HEK293 (cell line): ENCODE measurements around the gene ACSM3.

Experiments used
- CTCF ChIA-PET: fragments of 350-600 bp; formaldehyde crosslinking; extraction: SDS; loops from one replicate; lab custom pipeline; 2021; ENCODE audit warnings: antibody characterized with exemption; lab: Yijun Ruan, JAX
- POLR2A ChIA-PET: fragments of 300-600 bp; formaldehyde crosslinking; extraction: SDS; loops from one replicate; lab custom pipeline; 2020; ENCODE audit warnings: antibody characterized with exemption, inconsistent platforms; lab: Yijun Ruan, JAX
- H3K27ac ChIP-seq: fragments of 200-500 bp; sonication (Bioruptor generic); 2 replicates; pipeline ENCODE4 v1.5.1; 2014; ENCODE audit warnings: low read depth, low read length, control low read depth, inconsistent platforms; ENCODE audit errors: extremely low read depth
- H3K36me3 ChIP-seq, 2 experiments: fragments of 200-500 bp in 1 of 2; sonication (Bioruptor generic) in 1 of 2; 1 replicate in 1 of 2; 2 replicates in 1 of 2; pipeline ENCODE4 v1.5.1; 2014 to 2017; ENCODE audit warnings: inconsistent platforms in 2 of 2, low read length in 2 of 2; ENCODE audit not compliant: control insufficient read depth in 2 of 2, insufficient read depth in 1 of 2
- H3K4me1 ChIP-seq: fragments of 200-500 bp; sonication (Bioruptor generic); 2 replicates; pipeline ENCODE4 v1.5.1; 2014; ENCODE audit warnings: mild to moderate bottlenecking, low read length, inconsistent platforms; ENCODE audit not compliant: control insufficient read depth, insufficient read depth
- H3K4me3 ChIP-seq: 2 replicates; pipeline ENCODE4 v1.5.1; 2011; ENCODE audit warnings: low read depth, mild to moderate bottlenecking, control low read depth, low read length, moderate library complexity
- H3K9me3 ChIP-seq: fragments of 200-500 bp; sonication (Bioruptor generic); 2 replicates; pipeline ENCODE4 v1.5.1; 2014; ENCODE audit warnings: low read depth, low read length, inconsistent platforms; ENCODE audit not compliant: control insufficient read depth, insufficient read depth
- BCL11B ChIP-seq: fragments of 450-650 bp; formaldehyde crosslinking; IDR thresholded peaks from 2 replicates; pipeline ENCODE4 v1.5.1; 2016; ENCODE audit warnings: low read depth, missing biosample characterization, missing genetic modification characterization
- GLI2 ChIP-seq: fragments of 450-650 bp; formaldehyde crosslinking; IDR thresholded peaks from 2 replicates; pipeline ENCODE4; 2017; ENCODE audit warnings: missing biosample characterization, missing genetic modification characterization, low read depth, borderline replicate concordance
- KLF7 ChIP-seq: fragments of 450-650 bp; formaldehyde crosslinking; IDR thresholded peaks from 2 replicates; pipeline ENCODE4 v1.5.1; 2016; ENCODE audit warnings: missing biosample characterization, missing genetic modification characterization, borderline replicate concordance
- RBAK ChIP-seq: fragments of 450-650 bp; formaldehyde crosslinking; IDR thresholded peaks from 2 replicates; pipeline ENCODE4 v1.5.1; 2016; ENCODE audit warnings: missing biosample characterization, missing genetic modification characterization
- ZBTB20 ChIP-seq: fragments of 450-650 bp; formaldehyde crosslinking; IDR thresholded peaks from 2 replicates; pipeline ENCODE4 v1.5.1; 2016; ENCODE audit warnings: missing biosample characterization, missing genetic modification characterization
- ZEB2 ChIP-seq: fragments of 450-650 bp; formaldehyde crosslinking; IDR thresholded peaks from 2 replicates; pipeline ENCODE4 v1.5.1; 2016; ENCODE audit warnings: missing biosample characterization, missing genetic modification characterization
- ZFP41 ChIP-seq: fragments of 450-650 bp; formaldehyde crosslinking; IDR thresholded peaks from 2 replicates; pipeline ENCODE4 v1.5.1; 2016; ENCODE audit warnings: missing biosample characterization, missing genetic modification characterization, borderline replicate concordance
- ZNF175 ChIP-seq: fragments of 450-650 bp; formaldehyde crosslinking; IDR thresholded peaks from 2 replicates; pipeline ENCODE4 v1.5.1; 2016; ENCODE audit warnings: missing biosample characterization, missing genetic modification characterization
- ZNF239 ChIP-seq: fragments of 450-650 bp; formaldehyde crosslinking; IDR thresholded peaks from 2 replicates; pipeline ENCODE4 v1.5.1; 2016; ENCODE audit warnings: missing biosample characterization, missing genetic modification characterization
- ZNF324 ChIP-seq: fragments of 450-650 bp; formaldehyde crosslinking; IDR thresholded peaks from 2 replicates; pipeline ENCODE4 v1.5.1; 2016; ENCODE audit warnings: missing biosample characterization, missing genetic modification characterization
- ZNF423 ChIP-seq: fragments of 450-650 bp; formaldehyde crosslinking; IDR thresholded peaks from 2 replicates; pipeline ENCODE4 v1.5.1; 2016; ENCODE audit warnings: missing biosample characterization, missing genetic modification characterization
- ZNF596 ChIP-seq: fragments of 450-650 bp; IDR thresholded peaks from 2 replicates; pipeline ENCODE4 v1.5.0; 2018; ENCODE audit warnings: missing biosample characterization, mild to moderate bottlenecking, missing genetic modification characterization, moderate library complexity
- ZNF791 ChIP-seq: fragments of 450-650 bp; formaldehyde crosslinking; IDR thresholded peaks from 2 replicates; pipeline ENCODE4 v1.5.1; 2016; ENCODE audit warnings: missing biosample characterization, missing genetic modification characterization
- ZSCAN16 ChIP-seq: fragments of 450-650 bp; formaldehyde crosslinking; IDR thresholded peaks from 2 replicates; pipeline ENCODE4 v1.5.1; 2016; ENCODE audit warnings: missing biosample characterization, missing genetic modification characterization
- ZSCAN30 ChIP-seq: fragments of 450-650 bp; IDR thresholded peaks from 2 replicates; pipeline ENCODE4 v1.5.1; 2018; ENCODE audit warnings: missing biosample characterization, mild to moderate bottlenecking, missing genetic modification characterization, moderate library complexity
- TF ChIP-seq, protein P1 (sequence below): fragments of 450-650 bp; formaldehyde crosslinking; IDR thresholded peaks from 2 replicates; pipeline ENCODE4 v1.5.1; 2016; ENCODE audit warnings: missing biosample characterization, missing genetic modification characterization, borderline replicate concordance
- TF ChIP-seq, protein P2 (sequence below): fragments of 450-650 bp; formaldehyde crosslinking; IDR thresholded peaks from 2 replicates; pipeline ENCODE4 v1.5.1; 2016; ENCODE audit warnings: missing biosample characterization, missing genetic modification characterization
- TF ChIP-seq, protein P3 (sequence below): fragments of 450-650 bp; formaldehyde crosslinking; IDR thresholded peaks from 2 replicates; pipeline ENCODE4 v1.5.1; 2016; ENCODE audit warnings: missing biosample characterization, missing genetic modification characterization, borderline replicate concordance

The ACSM3 gene

DNA sequence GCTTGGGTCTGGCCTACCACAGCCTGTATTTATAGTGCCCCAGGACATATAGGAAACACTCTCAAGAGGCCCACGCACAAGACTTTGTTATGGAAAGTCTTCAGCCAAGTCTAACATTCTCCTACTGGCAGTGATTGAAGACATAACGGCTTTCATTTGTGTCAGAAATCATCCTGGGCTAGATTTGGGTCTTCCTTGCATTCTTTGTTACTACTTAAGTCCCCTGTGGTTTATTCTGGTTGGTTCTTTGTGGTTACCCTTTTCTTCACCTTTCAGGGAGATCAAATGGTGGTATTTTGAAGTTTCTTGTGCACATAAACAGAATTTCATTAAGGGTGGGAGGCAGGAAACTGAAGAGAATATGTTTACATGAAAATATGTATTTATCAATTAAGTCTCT lies 80.2 kb downstream of the ACSM3 start:
- Histone ChIP-seq H3K36me3 (peaks cover 10 to 86% of the 10 kb centered on the region in 2 experiments), H3K27ac (no peak overlapping the region), H3K9me3 (no peaks in the 10 kb centered on the region), H3K4me3 (no peak overlapping the region), H3K4me1 (no peaks in the 10 kb centered on the region)
- no peak for TF ChIP-seq ZSCAN30 (tag by site-specific recombination)
- TF ChIP-seq ZNF175 (tag by site-specific recombination) = no peak
- TF ChIP-seq ZNF239 (tag by site-specific recombination) = no peak
- TF ChIP-seq KLF7 (tag by site-specific recombination) = no peak
- no peak for TF ChIP-seq GLI2 (tag by site-specific recombination)
- no peak for TF ChIP-seq ZFP41
- no peak for TF ChIP-seq ZNF423 (tag by site-specific recombination)
- TF ChIP-seq ZEB2 = no peak
- no peak for TF ChIP-seq ZSCAN16 (tag by site-specific recombination)
- TF ChIP-seq ZNF596 (tag by site-specific recombination) = no peak
- TF ChIP-seq, protein P1, sequence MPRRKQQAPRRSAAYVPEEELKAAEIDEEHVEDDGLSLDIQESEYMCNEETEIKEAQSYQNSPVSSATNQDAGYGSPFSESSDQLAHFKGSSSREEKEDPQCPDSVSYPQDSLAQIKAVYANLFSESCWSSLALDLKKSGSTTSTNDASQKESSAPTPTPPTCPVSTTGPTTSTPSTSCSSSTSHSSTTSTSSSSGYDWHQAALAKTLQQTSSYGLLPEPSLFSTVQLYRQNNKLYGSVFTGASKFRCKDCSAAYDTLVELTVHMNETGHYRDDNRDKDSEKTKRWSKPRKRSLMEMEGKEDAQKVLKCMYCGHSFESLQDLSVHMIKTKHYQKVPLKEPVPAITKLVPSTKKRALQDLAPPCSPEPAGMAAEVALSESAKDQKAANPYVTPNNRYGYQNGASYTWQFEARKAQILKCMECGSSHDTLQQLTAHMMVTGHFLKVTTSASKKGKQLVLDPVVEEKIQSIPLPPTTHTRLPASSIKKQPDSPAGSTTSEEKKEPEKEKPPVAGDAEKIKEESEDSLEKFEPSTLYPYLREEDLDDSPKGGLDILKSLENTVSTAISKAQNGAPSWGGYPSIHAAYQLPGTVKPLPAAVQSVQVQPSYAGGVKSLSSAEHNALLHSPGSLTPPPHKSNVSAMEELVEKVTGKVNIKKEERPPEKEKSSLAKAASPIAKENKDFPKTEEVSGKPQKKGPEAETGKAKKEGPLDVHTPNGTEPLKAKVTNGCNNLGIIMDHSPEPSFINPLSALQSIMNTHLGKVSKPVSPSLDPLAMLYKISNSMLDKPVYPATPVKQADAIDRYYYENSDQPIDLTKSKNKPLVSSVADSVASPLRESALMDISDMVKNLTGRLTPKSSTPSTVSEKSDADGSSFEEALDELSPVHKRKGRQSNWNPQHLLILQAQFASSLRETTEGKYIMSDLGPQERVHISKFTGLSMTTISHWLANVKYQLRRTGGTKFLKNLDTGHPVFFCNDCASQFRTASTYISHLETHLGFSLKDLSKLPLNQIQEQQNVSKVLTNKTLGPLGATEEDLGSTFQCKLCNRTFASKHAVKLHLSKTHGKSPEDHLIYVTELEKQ = no peak
- no peak for TF ChIP-seq ZBTB20 (tag by site-specific recombination)
- TF ChIP-seq, protein P2, sequence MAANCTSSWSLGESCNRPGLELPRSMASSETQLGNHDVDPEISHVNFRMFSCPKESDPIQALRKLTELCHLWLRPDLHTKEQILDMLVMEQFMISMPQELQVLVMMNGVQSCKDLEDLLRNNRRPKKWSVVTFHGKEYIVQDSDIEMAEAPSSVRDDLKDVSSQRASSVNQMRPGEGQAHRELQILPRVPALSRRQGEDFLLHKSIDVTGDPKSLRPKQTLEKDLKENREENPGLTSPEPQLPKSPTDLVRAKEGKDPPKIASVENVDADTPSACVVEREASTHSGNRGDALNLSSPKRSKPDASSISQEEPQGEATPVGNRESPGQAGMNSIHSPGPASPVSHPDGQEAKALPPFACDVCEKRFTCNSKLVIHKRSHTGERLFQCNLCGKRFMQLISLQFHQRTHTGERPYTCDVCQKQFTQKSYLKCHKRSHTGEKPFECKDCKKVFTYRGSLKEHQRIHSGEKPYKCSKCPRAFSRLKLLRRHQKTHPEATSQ (tag by site-specific recombination) = no peak
- TF ChIP-seq, protein P3, sequence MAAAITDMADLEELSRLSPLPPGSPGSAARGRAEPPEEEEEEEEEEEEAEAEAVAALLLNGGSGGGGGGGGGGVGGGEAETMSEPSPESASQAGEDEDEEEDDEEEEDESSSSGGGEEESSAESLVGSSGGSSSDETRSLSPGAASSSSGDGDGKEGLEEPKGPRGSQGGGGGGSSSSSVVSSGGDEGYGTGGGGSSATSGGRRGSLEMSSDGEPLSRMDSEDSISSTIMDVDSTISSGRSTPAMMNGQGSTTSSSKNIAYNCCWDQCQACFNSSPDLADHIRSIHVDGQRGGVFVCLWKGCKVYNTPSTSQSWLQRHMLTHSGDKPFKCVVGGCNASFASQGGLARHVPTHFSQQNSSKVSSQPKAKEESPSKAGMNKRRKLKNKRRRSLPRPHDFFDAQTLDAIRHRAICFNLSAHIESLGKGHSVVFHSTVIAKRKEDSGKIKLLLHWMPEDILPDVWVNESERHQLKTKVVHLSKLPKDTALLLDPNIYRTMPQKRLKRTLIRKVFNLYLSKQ (tag by site-specific recombination) = no peak
- TF ChIP-seq ZNF324 (tag by site-specific recombination) = no peak
- no peak for TF ChIP-seq ZNF791 (tag by site-specific recombination)
- POLR2A ChIA-PET = no interaction called here
- CTCF ChIA-PET = interaction anchor here (0.9 kb wide), 1 partner anchor 9 kb away, joined by 3 read pairs; no protein-coding TSS in a partner anchor

DNA sequence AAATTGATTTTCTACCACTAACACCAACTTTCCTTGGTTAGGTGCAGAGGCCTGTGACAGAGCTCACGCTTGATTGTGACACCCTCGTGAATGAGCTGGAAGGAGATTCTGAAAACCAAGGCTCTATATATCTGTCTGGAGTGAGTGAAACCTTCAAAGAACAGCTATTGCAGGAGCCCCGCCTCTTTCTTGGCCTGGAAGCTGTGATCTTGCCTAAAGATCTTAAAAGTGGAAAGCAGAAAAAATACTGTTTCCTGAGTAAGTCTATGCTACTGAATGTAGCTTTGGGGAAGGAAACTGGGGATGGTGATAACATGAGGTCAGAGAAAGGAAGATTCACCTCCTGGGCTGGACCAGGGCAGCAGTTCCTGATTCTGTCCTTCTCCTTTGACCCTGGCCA lies 80.8 kb downstream of the ACSM3 start:
- H3K9me3 ChIP-seq = no peaks in the 10 kb centered on the region
- H3K27ac ChIP-seq = no peak overlapping the region
- H3K4me3 ChIP-seq = no peak overlapping the region
- TF ChIP-seq RBAK (tag by site-specific recombination) = no peak
- TF ChIP-seq BCL11B (tag by site-specific recombination) = no peak
- ChIA-PET POLR2A (no interaction called here), CTCF (interaction anchor here (0.5 to 0.9 kb wide), 2 partner anchors 8 to 45 kb away, joined by 3 to 4 read pairs; no protein-coding TSS in a partner anchor)
- no peaks in the 10 kb centered on the region for H3K4me1 ChIP-seq
- peaks cover 10 to 89% of the 10 kb centered on the region in 2 experiments for H3K36me3 ChIP-seq
